Measurements from ENCODE around the gene ARMC3.
"Not testable (repeated sequence)": the region's sequence is repeated elsewhere in the genome, so short reads cannot be mapped to it uniquely, and the experiment has no call there.

The ARMC3 gene

DNA sequence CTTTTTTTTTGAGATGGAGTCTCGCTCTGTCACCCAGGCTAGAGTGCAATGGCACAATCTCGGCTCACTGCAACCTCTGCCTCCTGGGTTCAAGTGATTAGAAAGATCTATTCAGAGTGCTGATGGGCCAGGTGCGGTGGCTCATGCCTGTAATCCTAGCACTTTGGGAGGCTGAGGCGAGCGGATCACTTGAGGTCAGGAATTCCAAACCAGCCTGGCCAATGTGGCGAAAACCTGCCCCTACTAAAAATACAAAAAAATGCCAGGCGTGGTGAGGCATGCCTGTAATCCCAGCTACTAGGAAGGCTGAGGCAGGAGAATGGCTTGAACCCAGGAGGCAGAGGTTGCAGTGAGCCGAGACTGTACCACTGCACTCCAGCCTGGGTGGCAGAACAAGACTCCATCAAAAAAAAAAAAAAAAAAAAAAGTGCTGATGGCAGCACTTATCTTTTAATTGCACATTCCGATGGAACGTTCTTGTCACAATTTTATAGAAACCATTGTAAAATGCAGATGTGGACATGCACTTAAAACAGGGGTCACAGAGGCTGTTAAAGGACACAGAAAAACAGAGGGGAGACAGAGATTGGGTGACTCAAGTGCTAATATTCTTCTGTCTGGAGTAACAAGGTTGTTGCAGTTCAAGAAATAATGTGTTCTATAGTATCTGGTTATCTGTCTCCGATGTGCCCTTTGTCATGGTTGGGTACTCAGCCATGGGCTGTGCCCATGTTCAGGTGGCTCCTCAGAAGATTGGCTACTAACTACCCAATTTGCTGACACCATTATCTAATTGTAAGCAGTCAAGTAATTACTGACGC lies 142.4 kb downstream of the ARMC3 start:
- DNase-seq (ENCODE audit: low read depth in 2 of 2, low spot score in 1 of 2) = not testable (repeated sequence)

DNA sequence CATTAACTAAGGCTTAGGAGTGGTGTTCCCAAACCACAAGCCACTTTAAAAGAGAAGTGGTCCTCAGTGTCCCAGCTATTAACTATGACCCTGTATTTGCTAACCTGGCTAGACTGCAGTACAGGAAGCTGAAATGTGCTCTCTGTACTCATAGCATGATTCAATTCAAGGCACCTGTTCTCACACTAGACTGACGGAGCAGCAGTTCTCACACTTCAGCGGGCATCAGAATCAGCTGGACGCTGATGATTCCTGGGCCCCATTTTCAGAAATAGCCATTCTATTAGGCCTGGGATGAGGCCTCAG lies 143.0 kb downstream of the ARMC3 start:
- no peak for DNase-seq (ENCODE audit: low read depth in 2 of 2, low spot score in 1 of 2)

DNA sequence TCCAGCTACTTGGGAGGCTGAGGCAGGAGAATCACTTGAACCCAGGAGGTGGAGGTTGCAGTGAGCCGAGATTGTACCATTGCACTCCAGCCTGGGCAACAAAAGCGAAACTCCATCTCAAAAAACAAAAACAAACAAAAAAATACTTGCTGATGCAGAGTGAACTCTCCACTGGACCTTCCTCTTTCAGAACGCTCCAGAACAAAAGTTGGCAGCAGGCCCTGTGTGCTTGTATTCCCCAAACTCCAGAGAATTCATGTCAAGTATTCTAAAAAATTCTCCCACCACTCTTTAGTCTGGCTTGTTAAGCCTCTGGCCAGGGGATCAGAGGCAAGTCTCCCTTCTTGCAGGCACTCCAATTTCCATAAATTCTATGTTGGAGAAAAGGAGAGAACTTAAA lies 144.7 kb downstream of the ARMC3 start:
- DNase-seq (ENCODE audit: low read depth in 2 of 2, low spot score in 1 of 2) = not testable (repeated sequence)

DNA sequence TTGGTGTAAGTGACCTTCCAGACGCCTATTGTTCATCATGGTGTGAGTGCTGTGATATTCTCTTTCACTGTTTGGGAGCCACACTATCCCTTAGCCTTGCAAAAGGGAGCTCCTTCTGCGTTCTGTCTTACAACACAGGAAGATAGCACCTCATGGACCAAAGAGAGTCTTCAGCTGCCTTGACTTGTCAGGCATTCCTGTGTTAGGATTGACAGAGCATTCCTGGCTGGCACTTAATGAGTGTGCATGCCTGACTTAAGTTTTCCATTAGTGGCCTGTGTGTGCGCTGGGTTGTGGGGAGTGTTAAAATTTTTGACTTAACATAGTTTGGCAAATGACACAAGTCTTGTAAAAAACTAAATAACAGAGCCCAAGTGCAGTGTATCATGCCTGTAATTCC lies 145.7 kb downstream of the ARMC3 start:
- no peak for DNase-seq (ENCODE audit: low read depth in 2 of 2, low spot score in 1 of 2)

DNA sequence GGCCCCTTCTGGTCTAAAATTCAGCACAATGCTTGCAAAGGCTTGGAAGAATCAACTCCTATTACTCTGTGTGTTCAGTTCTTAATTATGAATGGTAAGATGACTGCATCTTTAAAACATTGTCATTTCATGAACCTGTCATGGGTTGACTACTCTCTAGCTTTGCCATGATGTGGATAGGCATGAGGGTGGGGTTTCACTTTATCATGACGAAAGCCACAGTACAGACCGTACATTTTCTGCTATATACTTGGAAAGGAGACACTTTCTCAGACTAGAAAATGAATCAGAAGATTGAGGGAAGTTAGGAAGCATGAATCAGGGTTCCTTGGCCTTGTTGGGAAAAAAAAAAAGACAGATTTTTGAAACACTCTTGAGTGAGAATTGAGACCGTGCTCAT lies 147.8 kb downstream of the ARMC3 start:
- no peak for DNase-seq (ENCODE audit: low read depth in 2 of 2, low spot score in 1 of 2)

DNA sequence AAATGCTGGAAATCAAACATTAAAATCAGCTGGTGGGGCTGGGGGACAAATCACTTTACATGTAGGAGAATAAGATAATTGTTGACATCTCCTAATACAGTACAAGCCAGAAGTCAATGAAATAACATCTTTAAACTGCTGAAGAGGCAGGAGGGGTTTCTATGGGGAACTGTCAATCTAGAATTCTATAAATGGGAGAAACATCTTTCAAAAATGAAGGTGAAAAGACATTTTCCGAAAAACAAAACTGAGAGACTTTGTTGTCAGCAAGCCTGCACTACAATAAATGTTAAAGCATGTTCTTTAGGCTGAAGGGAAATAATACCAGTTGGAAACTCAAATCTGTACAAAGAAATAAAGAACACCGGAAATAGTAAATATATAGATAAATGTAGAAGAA lies 150.3 kb downstream of the ARMC3 start:
- DNase-seq (ENCODE audit: low read depth in 2 of 2, low spot score in 1 of 2) = no peak

DNA sequence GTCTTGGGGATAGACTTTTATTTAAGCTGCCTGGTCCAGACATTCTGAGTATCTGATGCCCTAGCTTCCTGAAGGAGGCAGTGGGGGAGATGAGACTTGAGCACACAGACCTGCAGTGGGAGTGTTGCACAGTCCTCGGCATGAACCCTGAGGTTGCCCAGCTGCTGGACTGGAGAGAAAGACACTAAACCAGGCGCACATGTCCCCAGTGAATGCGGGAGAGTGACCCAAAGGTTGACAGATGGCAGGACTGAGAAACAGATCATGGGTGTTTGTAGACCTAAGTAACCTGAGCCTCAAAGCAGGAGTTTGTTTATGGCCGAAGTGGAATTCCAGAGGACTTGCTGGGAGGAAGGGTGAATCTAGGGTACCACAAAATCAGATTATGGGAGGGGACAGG lies 151.8 kb downstream of the ARMC3 start:
- no peak for DNase-seq (ENCODE audit: low read depth in 2 of 2, low spot score in 1 of 2)

DNA sequence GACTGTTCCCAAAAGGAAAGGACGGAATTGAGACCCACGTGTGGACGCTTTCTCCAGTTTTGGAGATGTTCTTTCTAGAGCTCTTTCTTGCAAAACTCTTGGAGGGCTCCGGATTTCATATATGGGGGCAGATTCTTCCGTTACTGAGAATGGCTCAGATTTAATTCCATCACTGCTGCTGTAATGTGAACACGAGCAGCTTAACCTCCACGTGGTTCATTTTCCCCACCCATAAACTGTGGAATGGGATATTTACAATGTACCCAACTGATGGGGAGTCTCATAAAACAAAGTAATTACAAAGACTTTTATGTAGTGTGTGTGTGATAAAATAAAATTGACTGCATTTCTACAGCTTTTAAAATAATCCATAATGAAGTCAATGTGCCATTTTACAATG lies 152.4 kb downstream of the ARMC3 start:
- no peak for DNase-seq (ENCODE audit: low read depth in 2 of 2, low spot score in 1 of 2)

DNA sequence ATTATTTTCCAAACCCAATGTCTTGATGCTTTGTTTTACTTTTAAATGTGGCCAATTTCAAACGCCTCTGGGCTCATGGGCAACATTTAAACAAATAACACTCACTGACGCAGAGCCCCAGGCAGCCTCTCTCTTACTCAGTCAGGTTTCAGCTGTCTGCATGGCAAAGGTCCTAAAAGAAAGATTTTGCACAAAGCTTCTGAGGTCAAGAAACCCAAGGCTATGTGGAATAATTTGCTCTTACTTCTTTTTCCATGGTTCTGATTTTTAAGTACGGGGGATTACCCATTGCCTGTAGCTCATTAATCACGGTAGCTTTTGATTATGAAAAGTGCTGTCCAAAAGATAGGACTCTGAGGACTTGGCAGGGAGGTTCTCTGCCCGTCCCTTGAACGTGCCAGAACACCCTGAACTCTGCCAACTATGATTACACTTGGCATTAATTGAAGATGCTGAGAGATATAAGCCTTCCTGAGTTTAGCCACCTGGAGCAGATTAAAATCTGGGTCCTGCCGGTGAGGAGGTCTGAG lies 153.4 kb downstream of the ARMC3 start:
- DNase-seq (ENCODE audit: low read depth in 2 of 2, low spot score in 1 of 2) = no peak

DNA sequence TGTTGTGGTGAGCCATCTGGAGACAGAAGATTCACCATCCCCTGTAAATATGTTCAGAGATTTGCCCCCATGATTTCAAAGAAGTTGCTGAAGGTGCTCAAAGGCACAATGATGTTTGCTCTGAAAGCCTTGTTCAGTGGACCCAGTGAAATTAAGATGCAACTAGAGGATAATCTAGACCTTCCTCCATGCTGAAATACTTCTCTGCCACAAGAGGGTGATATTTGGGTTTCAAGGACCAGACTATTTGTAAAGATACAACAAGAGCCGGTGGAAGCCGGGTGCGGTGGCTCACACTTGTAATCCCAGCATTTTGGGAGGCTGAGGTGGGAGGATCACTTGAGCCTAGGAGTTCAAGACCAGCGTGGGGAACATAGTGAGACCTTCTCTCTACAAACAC lies 154.0 kb downstream of the ARMC3 start:
- DNase-seq (ENCODE audit: low read depth in 2 of 2, low spot score in 1 of 2) = no peak
